HL-60 (cell line): ENCODE results near the gene CCDC57.

Experiments used
- DNase-seq, 2 experiments: peaks; one replicate each; pipeline ENCODE4 v3.0.0-alpha.2; 2010 to 2020; ENCODE audit warnings: low read depth in 1 of 2, low spot score in 1 of 2
- H3K27ac ChIP-seq: fragments of 250-450 bp; sonication (Bioruptor Pico); replicated peaks from 2 replicates; pipeline ENCODE4 v1.5.1; 2020; ENCODE audit warnings: mild to moderate bottlenecking, moderate library complexity
- H3K27me3 ChIP-seq: fragments of 250-450 bp; sonication (Bioruptor Pico); 2 replicates; pipeline ENCODE4 v1.5.1; 2021; ENCODE audit warnings: mild to moderate bottlenecking, moderate library complexity; ENCODE audit not compliant: insufficient read depth, poor library complexity, severe bottlenecking
- H3K4me3 ChIP-seq: replicated peaks from 2 replicates; pipeline ENCODE4 v1.5.1; 2011; ENCODE audit warnings: mild to moderate bottlenecking, control low read depth, low read length; ENCODE audit not compliant: insufficient read depth
- CTCF ChIP-seq: IDR thresholded peaks from one replicate; pipeline ENCODE4 v1.5.1; 2011; ENCODE audit warnings: low read length, control low read depth, inconsistent platforms; ENCODE audit not compliant: insufficient read depth
- GABPA ChIP-seq: IDR thresholded peaks from 2 replicates; pipeline ENCODE4 v1.6.1; 2012; ENCODE audit warnings: low read depth
- POLR2AphosphoS5 ChIP-seq: IDR thresholded peaks from 2 replicates; pipeline ENCODE4 v1.6.1; 2012; ENCODE audit warnings: low read depth
- SPI1 ChIP-seq: IDR thresholded peaks from 2 replicates; pipeline ENCODE4 v1.6.1; 2012; ENCODE audit warnings: low read depth, mild to moderate bottlenecking, borderline replicate concordance
- TF ChIP-seq, protein P1 (sequence below): IDR thresholded peaks from 2 replicates; pipeline ENCODE4 v1.6.1; 2012; ENCODE audit warnings: low read depth; ENCODE audit not compliant: insufficient replicate concordance

Gene CCDC57

GRCh38 chr17:82081966-82082365, 130.7 kb downstream of the CCDC57 start:
- Histone ChIP-seq H3K27ac (no peak overlapping the region), H3K4me3 (no peak overlapping the region), H3K27me3 (no peaks in the 10 kb centered on the region)
- TF ChIP-seq, protein P1, sequence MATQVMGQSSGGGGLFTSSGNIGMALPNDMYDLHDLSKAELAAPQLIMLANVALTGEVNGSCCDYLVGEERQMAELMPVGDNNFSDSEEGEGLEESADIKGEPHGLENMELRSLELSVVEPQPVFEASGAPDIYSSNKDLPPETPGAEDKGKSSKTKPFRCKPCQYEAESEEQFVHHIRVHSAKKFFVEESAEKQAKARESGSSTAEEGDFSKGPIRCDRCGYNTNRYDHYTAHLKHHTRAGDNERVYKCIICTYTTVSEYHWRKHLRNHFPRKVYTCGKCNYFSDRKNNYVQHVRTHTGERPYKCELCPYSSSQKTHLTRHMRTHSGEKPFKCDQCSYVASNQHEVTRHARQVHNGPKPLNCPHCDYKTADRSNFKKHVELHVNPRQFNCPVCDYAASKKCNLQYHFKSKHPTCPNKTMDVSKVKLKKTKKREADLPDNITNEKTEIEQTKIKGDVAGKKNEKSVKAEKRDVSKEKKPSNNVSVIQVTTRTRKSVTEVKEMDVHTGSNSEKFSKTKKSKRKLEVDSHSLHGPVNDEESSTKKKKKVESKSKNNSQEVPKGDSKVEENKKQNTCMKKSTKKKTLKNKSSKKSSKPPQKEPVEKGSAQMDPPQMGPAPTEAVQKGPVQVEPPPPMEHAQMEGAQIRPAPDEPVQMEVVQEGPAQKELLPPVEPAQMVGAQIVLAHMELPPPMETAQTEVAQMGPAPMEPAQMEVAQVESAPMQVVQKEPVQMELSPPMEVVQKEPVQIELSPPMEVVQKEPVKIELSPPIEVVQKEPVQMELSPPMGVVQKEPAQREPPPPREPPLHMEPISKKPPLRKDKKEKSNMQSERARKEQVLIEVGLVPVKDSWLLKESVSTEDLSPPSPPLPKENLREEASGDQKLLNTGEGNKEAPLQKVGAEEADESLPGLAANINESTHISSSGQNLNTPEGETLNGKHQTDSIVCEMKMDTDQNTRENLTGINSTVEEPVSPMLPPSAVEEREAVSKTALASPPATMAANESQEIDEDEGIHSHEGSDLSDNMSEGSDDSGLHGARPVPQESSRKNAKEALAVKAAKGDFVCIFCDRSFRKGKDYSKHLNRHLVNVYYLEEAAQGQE, result no peak
- no peak for TF ChIP-seq POLR2AphosphoS5
- no peak for TF ChIP-seq CTCF
- no peak for TF ChIP-seq SPI1
- no peak for TF ChIP-seq GABPA
- DNase-seq, result no peak

- DNase-seq, result no peak
- Histone ChIP-seq H3K4me3 (no peak overlapping the region), H3K27me3 (no peaks in the 10 kb centered on the region), H3K27ac (no peak overlapping the region)
- TF ChIP-seq, protein P1, result no peak
Observed at GRCh38 chr17:82081546-82081945, 131.1 kb downstream of the CCDC57 start.

- Histone ChIP-seq H3K27ac (no peak overlapping the region), H3K4me3 (no peak overlapping the region), H3K27me3 (no peaks in the 10 kb centered on the region)
- no peak; the same call in none of the 2 replicates for TF ChIP-seq POLR2AphosphoS5
- TF ChIP-seq CTCF, result no peak
- no peak for DNase-seq
Observed at GRCh38 chr17:82080789-82081464, 131.7 kb downstream of the CCDC57 start.

- DNase-seq, result no peak
- TF ChIP-seq POLR2AphosphoS5 (peak; percentile 29), GABPA (no peak), SPI1 (no peak), CTCF (no peak)
- TF ChIP-seq, protein P1, result no peak
- H3K4me3 ChIP-seq, result no peak overlapping the region
- no peak overlapping the region for H3K27ac ChIP-seq
- no peaks in the 10 kb centered on the region for H3K27me3 ChIP-seq
Observed at GRCh38 chr17:82080048-82080788, 132.4 kb downstream of the CCDC57 start.
